Keratinocyte (primary cell): ENCODE data around the gene GPR157.

ENCODE experiments used
- CTCF ChIP-seq, 3 experiments: IDR thresholded peaks in 1 of 3; conservative IDR thresholded peaks in 1 of 3; optimal IDR thresholded peaks in 1 of 3; 2 replicates in 2 of 3; 3 replicates in 1 of 3; pipeline versions ENCODE3 to v1.5.1; 2011; ENCODE audit warnings: low read length in 3 of 3, mild to moderate bottlenecking in 3 of 3, moderate library complexity in 2 of 3, control low read depth in 1 of 3, inconsistent platforms in 1 of 3; ENCODE audit not compliant: insufficient read depth in 2 of 3; ENCODE audit errors: extremely low read depth in 1 of 3
- EZH2 ChIP-seq: IDR thresholded peaks from one replicate; pipeline ENCODE4 v1.6.1; 2012; ENCODE audit warnings: inconsistent platforms, mild to moderate bottlenecking, low read length, moderate library complexity

GRCh38 chr1:9150582-9151327, 21.9 kb upstream of the GPR157 start:
- TF ChIP-seq CTCF (optimal IDR thresholded peaks at IDR 0.05 in 1 of 3, IDR thresholded peaks at IDR 0.05 in 1 of 3, conservative IDR thresholded peaks at IDR 0.05 in 1 of 3; ENCODE audit: extremely low read depth in 1 of 3, insufficient read depth in 2 of 3, low read length in 3 of 3) = no peak
- no peak for TF ChIP-seq EZH2
